GM19351 (cell line): ENCODE results near the gene SCAND1.
"Not testable (repeated sequence)": the region's sequence is repeated elsewhere in the genome, so short reads cannot be mapped to it uniquely, and the experiment has no call there.

Experiments
- ATAC-seq: cut with Tn5 transposase; IDR thresholded peaks from one replicate; pipeline ENCODE4 v1.9.1; 2021; ENCODE audit warnings: mild to moderate bottlenecking, moderate library complexity; ENCODE audit not compliant: unreplicated experiment

SCAND1 gene

GRCh38 chr20:35963878-35964277 lies 9.6 kb upstream of the SCAND1 start:
- ATAC-seq: no peak

GRCh38 chr20:35959291-35959690 lies 5.0 kb upstream of the SCAND1 start:
- ATAC-seq: not testable (repeated sequence)

DNA sequence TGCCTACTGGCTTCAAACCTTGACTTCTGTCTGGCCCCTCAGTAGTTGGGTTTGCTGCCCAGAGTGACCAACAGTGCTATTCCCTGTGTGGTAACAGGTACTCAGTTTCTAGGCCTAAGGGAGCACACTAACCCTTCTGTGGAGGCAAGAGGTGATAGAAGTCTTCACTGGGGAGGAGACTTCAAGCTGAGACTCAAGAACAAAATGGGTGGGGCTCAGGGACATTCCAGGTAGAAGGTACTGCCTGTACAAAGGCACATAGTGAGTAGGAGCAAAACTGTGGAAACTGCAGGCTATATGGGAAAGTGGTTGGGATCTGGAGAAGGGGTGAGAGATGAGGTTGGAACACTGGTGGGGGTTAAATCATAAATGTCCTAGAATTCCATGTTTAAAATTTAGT lies 2.3 kb upstream of the SCAND1 start:
- ATAC-seq: no peak

GRCh38 chr20:35954907-35955251 lies 577 bp upstream of the SCAND1 start:
- no peak for ATAC-seq

DNA sequence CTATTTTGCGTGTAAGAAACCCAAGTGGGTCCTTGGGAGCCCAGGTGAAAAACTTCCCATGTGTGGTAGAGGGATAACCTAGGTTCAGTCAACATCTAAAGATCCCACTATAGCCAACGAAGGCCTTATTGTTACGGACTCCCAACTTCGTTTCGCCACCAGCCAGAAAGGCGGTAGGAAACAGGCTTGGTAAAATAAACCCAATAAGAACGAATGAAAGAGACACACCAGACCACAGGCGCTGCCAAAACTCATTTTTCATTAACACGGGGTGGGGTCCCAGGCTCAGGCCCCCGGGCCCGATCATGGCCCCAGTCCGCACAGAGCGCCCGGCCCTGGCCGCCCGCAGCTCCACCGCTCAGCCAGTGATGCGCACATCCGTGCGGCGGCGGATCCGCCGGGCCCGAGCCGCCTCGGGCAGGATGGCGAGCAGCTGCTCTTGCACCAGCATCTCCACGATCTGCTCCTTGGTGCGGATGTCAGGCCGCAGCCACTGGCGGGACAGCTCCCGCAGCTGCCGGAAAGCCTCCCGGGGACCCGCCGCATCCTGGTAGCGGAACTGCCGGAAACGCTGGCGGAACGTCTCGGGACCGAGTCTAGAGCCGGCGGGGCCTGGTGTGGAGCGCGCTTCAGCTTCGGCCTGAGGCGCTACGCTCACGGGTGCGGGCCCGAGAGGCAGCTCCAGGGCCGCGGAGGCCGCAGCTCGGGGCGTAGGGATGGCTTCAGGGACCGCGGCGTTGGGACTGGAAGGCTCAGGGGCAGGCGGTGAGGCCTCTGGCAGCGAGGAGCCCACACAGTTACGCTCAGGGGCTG lies 709 bp downstream of the SCAND1 start:
- peak; percentile 24 for ATAC-seq

- ATAC-seq: no peak
Measured at GRCh38 chr20:35952480-35953386, 1.6 kb downstream of the SCAND1 start.

DNA sequence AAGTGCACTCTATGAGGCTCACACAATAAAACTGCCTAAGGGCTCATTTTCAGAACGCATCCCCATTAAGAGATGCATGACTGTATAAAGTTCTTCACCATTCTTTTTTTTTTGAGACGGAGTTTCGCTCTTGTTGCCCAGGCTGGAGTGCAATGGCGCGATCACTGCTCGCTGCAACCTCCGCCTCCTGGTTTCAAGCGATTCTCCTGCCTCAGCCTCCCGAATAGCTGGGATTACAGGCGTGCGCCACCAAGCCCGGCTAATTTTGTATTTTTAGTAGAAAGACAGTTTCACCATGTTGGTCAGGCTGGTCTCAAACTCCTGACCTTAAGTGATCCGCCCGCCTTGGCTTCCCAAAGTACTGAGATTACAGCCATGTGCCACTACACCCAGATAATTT lies 2.2 kb downstream of the SCAND1 start:
- not testable (repeated sequence) for ATAC-seq

DNA sequence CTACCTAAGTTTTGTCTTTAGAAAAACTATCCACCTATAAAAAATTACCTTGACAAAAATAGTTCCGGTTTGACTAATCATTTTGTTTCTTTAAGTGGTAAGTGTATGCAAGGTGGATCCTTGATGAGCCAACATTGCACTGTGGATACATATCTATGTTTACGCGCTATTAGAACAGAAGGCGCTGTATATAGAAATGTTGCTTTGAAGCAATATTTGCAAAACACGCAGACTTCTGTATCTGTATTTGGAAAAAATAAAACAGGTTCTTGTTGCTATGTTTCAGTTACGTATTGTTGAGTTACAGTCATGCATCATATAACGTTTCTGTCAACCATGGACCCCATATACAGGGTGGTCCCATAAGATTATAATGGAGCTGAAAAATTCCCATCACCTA lies 4.2 kb downstream of the SCAND1 start:
- no peak for ATAC-seq

GRCh38 chr20:35947907-35948306 lies 6.4 kb downstream of the SCAND1 start:
- no peak for ATAC-seq

GRCh38 chr20:35947489-35947888 lies 6.8 kb downstream of the SCAND1 start:
- ATAC-seq: no peak

DNA sequence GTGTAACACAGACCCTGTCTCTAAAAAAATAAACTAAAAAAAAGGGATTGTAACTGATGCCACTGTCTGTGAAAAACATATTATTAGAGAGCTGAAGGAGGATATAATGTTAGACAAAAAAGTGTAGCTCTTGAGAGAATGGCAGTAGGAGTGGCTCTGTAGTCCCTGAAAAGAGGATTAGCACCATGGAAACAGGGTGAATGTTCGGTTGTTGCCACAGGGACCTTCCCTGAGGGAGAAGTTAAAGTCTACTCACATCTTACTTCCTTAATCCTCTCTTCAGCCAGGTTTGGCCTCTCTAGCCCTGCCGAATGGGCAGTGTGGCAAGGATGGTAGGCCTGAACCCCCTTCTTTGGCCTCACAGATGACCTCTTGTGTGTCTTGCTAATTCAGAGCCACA lies 12.1 kb downstream of the SCAND1 start:
- no peak for ATAC-seq

GRCh38 chr20:35941620-35942019 lies 12.7 kb downstream of the SCAND1 start:
- ATAC-seq: no peak

GRCh38 chr20:35939264-35939663 lies 15.0 kb downstream of the SCAND1 start:
- ATAC-seq: no peak

DNA sequence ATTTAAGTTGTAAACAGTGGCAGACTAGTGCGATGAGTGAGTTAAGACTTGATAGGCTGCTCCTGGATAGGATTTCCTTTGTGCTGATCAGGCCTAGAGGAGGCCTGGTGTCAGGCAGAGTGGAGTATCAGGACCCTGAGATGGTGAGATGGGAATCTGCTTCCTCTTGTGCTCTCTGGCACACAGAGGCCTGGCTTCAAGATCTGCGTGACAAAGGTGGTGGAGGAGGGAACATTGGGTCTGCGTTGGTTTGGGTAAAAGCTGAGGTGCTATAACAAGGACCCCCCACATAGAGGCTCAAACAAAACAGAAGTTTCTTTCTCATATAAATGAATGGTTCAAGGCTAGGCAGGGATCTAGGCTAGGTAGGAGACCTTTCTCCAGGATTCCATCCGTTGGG lies 20.3 kb downstream of the SCAND1 start:
- ATAC-seq: no peak

GRCh38 chr20:35929301-35929700 lies 25.0 kb downstream of the SCAND1 start:
- no peak for ATAC-seq

GRCh38 chr20:35920523-35920922 lies 33.8 kb downstream of the SCAND1 start:
- ATAC-seq: no peak

DNA sequence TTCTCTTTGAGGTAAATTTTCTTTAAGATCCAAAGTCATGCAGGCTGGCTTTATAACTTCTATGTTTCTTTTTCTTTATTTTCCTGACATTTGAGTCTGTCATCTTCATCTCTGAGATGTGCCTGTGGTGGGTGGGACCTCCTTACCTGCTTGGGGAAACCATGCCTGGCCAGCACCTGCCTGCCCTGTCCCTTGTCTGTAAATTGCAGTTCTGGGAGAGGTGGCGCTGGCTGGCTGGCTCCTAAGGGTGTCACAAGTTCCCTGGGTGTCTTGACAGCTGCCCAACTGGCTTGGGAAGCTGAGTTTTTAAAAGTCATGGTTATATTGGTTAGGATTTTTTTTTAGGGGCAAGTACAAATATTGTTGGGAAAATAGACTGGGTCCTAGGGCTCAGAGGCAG lies 36.3 kb downstream of the SCAND1 start:
- ATAC-seq: no peak

DNA sequence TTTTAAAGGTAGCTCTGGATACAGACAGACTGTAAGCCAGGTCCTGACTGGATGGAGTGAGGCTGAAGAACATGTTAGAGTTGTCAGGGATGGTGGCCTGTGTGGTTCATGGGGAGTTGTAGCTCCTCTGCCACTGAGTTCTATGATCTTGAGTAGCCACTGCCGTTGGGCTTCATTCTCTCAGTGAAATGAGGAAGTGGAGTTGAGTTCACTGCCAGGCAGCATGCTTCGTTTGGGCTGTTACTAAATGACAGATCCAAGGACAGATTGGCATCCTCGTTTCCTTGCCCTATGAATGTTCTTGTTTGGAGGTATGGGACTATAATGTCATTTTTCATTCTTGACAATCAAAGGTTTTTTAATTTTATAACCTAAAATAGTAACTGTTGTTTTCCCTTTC lies 37.2 kb downstream of the SCAND1 start:
- ATAC-seq: no peak

GRCh38 chr20:35912881-35913280 lies 41.4 kb downstream of the SCAND1 start:
- no peak for ATAC-seq

DNA sequence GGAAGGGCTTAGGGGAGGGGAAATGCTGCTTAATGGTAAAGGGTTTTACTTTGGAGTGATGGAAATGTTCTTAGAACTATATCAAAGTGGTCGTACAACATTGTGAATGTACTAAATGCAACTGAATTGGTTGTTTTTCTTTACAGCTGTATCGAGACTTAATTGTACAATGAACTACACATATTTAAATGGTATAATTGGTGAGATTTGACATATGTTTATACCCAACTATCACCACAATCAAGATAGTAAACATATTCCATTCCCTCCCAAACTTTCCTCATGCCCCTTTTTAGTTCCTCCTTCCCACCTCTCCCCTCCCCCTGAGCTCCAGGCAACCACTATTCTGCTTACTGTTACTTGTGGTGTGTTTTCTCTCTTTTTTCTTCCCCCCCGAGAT lies 44.0 kb downstream of the SCAND1 start:
- ATAC-seq: no peak

GRCh38 chr20:35909796-35910195 lies 44.5 kb downstream of the SCAND1 start:
- ATAC-seq: no peak

- ATAC-seq: no peak
Measured at GRCh38 chr20:35909176-35909575, 45.1 kb downstream of the SCAND1 start.
